BJ (cell line): Measurements from ENCODE around the gene RYR3. TPM values are rescaled to one million over a fixed set of nuclear protein-coding genes. Genes with fewer than 3 reads are reported as not detected.

Source experiments
- CTCF ChIA-PET: fragments of 350-600 bp; formaldehyde crosslinking; extraction: SDS; loops from one replicate; lab custom pipeline; 2021; ENCODE audit warnings: antibody characterized with exemption, inconsistent platforms; lab: Yijun Ruan, JAX
- POLR2A ChIA-PET: fragments of 300-600 bp; sonication (Branson Sonifier 250); formaldehyde crosslinking; extraction: SDS; loops from one replicate; lab custom pipeline; 2021; ENCODE audit warnings: antibody characterized with exemption; lab: Charles Lee
- DNase-seq: peaks from one replicate; pipeline ENCODE4 v3.0.0-alpha.2; 2011; ENCODE audit warnings: low read depth
- H3K27me3 ChIP-seq: 2 replicates; pipeline ENCODE4 v1.6.0; 2011; ENCODE audit warnings: low read length; ENCODE audit not compliant: control insufficient read depth, insufficient read depth
- H3K36me3 ChIP-seq: 2 replicates; pipeline ENCODE4 v1.5.1; 2011; ENCODE audit warnings: low read length; ENCODE audit not compliant: control insufficient read depth, insufficient read depth
- H3K4me3 ChIP-seq: 2 replicates; pipeline ENCODE4 v1.5.1; 2011; ENCODE audit warnings: low read depth, mild to moderate bottlenecking, control low read depth, low read length
- CTCF ChIP-seq: IDR thresholded peaks from 2 replicates; pipeline ENCODE4 v1.5.1; 2011; ENCODE audit warnings: low read depth, mild to moderate bottlenecking, control low read depth, inconsistent platforms, low read length, moderate library complexity; ENCODE audit not compliant: insufficient read depth
- polyA plus RNA-seq: library from polyadenylated mRNA; depleted of rRNA; stranded (reverse); fragments of >200 nt; gene quantifications from 2 replicates; pipeline ENCODE4 v1.2.3, GENCODE V29; 2011

RYR3 gene
- polyA plus RNA-seq, 1 experiment, result not detected

GRCh38 chr15:33382491-33382890 lies 71.7 kb downstream of the RYR3 start:
- ChIA-PET CTCF (no interaction called here), POLR2A (no interaction called here)
- no peak for DNase-seq
- H3K36me3 ChIP-seq, result no peaks in the 10 kb centered on the region
- no peak overlapping the region for H3K4me3 ChIP-seq
- TF ChIP-seq CTCF, result no peak
- H3K27me3 ChIP-seq, result no peaks in the 10 kb centered on the region; the same call in 1 of the 2 replicates

GRCh38 chr15:33384307-33384706 lies 73.5 kb downstream of the RYR3 start:
- no peak for DNase-seq
- H3K36me3 ChIP-seq, result no peaks in the 10 kb centered on the region
- TF ChIP-seq CTCF, result no peak
- H3K27me3 ChIP-seq, result no peaks in the 10 kb centered on the region; the same call in 1 of the 2 replicates
- POLR2A ChIA-PET, result no interaction called here
- CTCF ChIA-PET, result no interaction called here
- no peak overlapping the region for H3K4me3 ChIP-seq

GRCh38 chr15:33392453-33392852 lies 81.7 kb downstream of the RYR3 start:
- no peak for TF ChIP-seq CTCF
- POLR2A ChIA-PET, result no interaction called here
- CTCF ChIA-PET, result no interaction called here
- DNase-seq, result no peak
- no peaks in the 10 kb centered on the region for H3K36me3 ChIP-seq
- no peaks in the 10 kb centered on the region; the same call in 1 of the 2 replicates for H3K27me3 ChIP-seq
- H3K4me3 ChIP-seq, result no peak overlapping the region

GRCh38 chr15:33393546-33393945 lies 82.8 kb downstream of the RYR3 start:
- H3K27me3 ChIP-seq, result no peaks in the 10 kb centered on the region; the same call in 1 of the 2 replicates
- TF ChIP-seq CTCF, result no peak
- H3K4me3 ChIP-seq, result no peak overlapping the region
- no peaks in the 10 kb centered on the region for H3K36me3 ChIP-seq
- ChIA-PET POLR2A (no interaction called here), CTCF (no interaction called here)
- DNase-seq, result no peak

GRCh38 chr15:33395321-33395720 lies 84.6 kb downstream of the RYR3 start:
- DNase-seq, result no peak
- no peaks in the 10 kb centered on the region; the same call in 1 of the 2 replicates for H3K27me3 ChIP-seq
- POLR2A ChIA-PET, result no interaction called here
- CTCF ChIA-PET, result no interaction called here
- no peak overlapping the region for H3K4me3 ChIP-seq
- TF ChIP-seq CTCF, result no peak
- H3K36me3 ChIP-seq, result no peaks in the 10 kb centered on the region
